ENCODE data around the gene RABGAP1L.

RABGAP1L gene

DNA sequence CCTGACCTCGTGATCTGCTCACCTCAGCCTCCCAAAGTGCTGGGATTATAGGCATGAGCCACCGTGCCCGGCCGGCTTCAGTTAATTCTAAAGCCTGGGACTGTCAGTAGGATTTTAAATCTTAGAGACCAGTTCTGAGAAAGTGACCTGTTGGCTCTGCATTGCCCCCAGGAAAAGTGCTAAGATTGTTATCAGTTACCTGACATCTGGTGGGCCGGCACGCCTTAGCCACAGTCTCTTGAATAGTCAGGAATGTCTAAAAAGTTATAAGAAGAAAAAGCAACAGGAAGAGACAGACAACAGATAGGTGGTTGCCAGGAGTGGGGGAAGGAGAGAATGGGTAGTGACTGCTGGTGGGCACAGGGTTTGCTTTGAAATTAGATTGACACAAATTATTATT lies 35.1 kb downstream of the RABGAP1L start:
- DNase-seq (ENCODE audit: low read depth in 1 of 2, low spot score in 1 of 2), result no peak

DNA sequence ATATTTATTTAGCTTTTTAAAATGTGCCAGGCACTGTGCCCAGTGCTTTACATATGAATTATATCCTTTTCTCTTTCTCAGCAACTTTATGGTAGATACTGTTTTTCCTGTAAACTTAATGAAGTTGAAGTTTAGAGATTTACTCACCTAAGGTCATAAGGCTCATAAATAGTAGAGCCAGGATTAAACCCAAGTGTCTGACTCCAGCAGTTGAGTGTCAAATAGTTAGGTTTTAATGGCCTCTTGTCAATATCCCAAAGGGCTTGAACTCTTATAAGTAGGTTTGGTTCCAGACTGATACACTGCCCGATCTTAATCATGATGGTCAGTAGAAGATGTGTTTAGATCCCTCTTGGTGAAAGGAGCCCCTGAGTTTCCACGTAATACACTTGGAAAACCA lies 37.8 kb downstream of the RABGAP1L start:
- DNase-seq (ENCODE audit: low read depth in 1 of 2, low spot score in 1 of 2), result no peak

GRCh38 chr1:174197547-174197946 lies 38.2 kb downstream of the RABGAP1L start:
- no peak for DNase-seq (ENCODE audit: low read depth in 1 of 2, low spot score in 1 of 2)

DNA sequence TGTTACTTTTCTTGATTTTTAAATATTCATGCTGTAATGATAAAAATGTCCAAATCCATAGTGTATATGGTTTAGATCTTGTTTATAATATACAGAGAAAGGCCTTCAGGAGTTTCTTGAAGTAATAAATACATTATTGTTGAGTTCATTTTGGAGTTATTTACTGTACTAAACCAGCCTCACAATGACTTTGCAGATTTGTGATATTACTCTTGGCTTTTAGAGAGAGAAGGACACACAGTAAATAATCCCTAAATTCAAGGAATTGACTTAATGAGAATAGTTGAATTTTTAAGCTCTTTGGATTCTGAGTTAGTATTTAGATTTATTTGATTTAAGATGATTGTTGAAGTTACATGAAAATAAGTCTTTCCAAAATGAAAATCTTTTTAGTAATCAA lies 38.9 kb downstream of the RABGAP1L start:
- no peak for DNase-seq (ENCODE audit: low read depth in 1 of 2, low spot score in 1 of 2)

GRCh38 chr1:174200746-174201145 lies 41.4 kb downstream of the RABGAP1L start:
- no peak for DNase-seq (ENCODE audit: low read depth in 1 of 2, low spot score in 1 of 2)

DNA sequence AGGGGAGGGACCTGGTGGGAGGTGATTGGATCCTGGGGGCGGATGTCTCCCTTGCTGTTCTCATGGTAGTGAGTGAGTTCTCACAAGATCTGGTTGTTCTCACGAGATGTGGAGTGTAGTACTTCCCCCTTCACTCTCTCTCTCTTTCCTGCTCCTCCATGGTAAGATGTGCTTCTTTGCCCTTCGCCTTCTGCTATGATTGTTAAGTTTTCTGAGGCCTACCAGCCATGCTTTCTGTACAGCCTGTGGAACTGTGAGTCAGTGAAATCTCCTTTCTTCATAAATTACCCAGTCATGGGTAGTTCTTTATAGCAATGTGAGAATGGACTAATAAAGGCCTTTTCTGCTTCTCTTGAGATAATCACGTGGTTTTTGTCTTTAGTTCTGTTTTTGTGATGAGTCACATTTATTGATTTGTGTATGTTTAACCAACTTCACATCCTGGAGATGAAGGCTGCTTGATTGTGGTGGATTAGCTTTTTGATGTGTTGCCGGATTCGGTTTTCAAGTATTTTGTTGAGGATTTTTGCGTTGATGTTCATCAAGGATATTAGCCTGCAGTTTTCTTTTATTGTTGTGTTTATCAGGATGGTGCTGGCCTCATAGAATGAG lies 45.5 kb downstream of the RABGAP1L start:
- no peak for DNase-seq (ENCODE audit: low read depth in 1 of 2, low spot score in 1 of 2)

GRCh38 chr1:174206148-174206836 lies 47.0 kb downstream of the RABGAP1L start:
- DNase-seq (ENCODE audit: low read depth in 1 of 2, low spot score in 1 of 2), result no peak

GRCh38 chr1:174209347-174210187 lies 50.2 kb downstream of the RABGAP1L start:
- no peak for DNase-seq (ENCODE audit: low read depth in 1 of 2, low spot score in 1 of 2)

DNA sequence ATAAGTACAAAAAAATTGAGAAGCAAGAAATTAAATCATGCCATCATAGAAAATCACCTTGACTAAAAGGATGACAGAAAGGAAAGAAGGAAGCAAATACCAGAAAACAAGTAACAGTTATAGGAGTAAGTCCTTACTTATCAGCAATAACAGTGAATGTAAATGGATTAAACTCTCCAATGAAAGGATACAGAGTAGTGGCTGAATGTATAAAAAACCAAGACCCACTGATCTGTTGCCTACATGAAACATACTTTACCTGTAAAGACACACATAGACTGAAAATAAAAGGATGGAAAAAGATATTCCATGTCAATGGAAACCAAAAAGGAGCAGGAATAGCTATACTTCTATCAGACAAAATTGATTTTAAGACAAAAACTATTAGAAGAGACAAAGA lies 52.2 kb downstream of the RABGAP1L start:
- DNase-seq (ENCODE audit: low read depth in 1 of 2, low spot score in 1 of 2), result no peak

- no peak for DNase-seq (ENCODE audit: low read depth in 1 of 2, low spot score in 1 of 2)
Measured at GRCh38 chr1:174215766-174216165, 56.4 kb downstream of the RABGAP1L start.

DNA sequence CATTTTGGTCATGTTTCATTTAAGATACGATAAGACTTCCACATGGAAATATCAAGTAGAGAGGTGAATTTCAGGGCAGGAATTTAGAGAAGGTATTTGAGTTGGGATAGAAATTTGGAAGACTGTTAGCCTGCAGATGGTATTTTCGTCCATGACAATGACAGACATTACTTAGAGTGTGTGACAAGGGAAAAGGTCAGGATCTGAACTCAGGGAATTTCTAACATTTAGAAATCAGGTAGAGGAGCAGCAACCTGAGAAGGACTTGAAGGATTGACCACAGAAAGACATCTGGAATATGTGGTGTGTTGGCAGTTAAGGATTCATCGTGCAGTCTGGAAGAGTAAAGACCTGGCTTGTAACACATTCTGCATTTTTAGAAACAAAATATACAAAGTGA lies 57.9 kb downstream of the RABGAP1L start:
- DNase-seq (ENCODE audit: low read depth in 1 of 2, low spot score in 1 of 2), result no peak

GRCh38 chr1:174217787-174218574 lies 58.7 kb downstream of the RABGAP1L start:
- DNase-seq (ENCODE audit: low read depth in 1 of 2, low spot score in 1 of 2), result no peak

DNA sequence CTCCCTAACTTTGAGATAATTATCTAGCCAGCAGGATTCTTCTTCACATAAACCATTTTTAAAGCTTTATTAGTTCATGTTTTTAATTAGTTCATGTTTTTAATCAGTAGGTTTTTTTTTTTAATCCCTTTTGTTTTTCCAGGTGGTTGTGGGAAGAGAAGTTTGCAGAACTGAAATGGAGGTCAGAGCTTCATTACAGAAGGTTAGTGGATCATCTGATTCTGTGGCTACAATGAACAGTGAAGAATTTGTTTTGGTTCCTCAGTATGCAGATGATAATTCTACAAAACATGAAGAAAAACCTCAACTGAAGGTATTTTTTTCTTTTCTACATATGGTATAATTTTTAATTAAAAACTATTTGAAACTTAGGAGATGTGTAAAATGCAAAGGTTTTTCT lies 59.7 kb downstream of the RABGAP1L start:
- no peak for DNase-seq (ENCODE audit: low read depth in 1 of 2, low spot score in 1 of 2)

DNA sequence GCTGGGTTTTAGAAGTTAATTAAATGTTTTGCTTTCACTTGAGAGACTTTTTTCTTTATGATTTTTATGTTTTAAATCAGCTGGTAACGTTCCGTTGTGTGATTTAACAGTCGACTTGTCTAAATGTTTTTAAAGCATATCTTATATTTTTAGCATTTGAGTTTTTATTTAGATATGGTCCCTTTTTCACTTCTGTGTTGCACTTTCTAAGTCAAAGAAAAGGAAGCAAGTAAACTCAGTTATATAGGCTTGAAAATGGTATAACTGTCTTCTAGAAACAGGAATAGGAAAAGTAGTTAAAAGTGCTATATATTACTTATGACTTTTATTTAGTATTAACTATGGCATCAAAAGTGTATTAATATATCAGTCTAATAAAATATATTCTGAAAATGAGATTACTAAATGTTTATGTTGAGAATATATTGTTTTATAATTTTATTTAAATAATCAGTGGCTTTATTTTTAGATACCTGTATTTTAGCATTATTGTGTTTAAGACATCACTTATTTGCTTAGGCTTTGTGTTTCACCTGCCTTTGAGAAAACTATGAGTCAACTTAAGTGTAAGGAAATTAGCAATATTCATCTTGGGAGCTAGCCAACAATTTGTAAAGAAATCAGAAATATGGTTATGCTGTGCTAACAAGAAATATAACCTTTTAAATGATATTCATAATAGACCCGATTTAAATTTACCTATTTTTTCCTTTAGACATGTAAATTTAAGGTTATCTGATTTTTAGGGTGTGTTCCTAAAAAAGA lies 60.5 kb downstream of the RABGAP1L start:
- no peak for DNase-seq (ENCODE audit: low read depth in 1 of 2, low spot score in 1 of 2)

DNA sequence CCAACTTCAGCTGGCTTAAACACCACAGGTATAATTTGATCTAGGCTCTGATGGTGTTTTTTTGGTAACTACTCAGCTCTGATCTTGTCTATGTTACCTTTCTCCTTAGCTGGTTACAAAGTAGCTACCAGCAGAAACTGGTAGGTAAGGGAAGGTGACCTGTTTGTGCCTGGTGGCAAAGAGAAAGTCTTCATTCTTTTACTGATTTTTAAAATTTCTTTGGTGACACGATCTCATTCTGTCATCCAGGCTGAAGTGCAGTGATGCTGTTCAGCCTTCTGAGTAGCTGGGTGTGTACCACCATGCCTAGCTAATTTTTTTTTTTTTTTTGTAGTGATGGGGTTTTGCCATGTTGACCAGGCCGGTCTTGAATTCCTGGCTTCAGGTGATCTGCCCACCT lies 62.4 kb downstream of the RABGAP1L start:
- DNase-seq (ENCODE audit: low read depth in 1 of 2, low spot score in 1 of 2), result no peak

- DNase-seq (ENCODE audit: low read depth in 1 of 2, low spot score in 1 of 2), result no peak
Measured at GRCh38 chr1:174222166-174222949, 63.0 kb downstream of the RABGAP1L start.

DNA sequence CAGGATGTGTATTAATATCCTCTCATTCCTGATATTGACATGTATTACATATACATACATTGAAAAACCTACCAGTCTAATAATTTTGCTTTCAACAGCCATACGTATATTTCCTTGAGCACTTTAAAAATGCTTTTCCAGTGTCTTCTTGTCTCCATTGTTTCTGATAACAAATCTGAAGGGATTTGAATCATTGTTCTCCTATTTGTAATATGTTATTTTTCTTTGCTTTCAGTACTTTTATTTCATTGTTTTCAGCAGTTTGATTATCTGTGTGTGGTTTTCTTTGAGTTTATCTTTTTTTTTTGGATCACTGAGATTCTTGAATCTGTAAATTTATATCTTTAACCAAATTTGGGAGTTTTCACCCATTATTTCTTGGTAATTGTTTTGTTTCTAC lies 65.3 kb downstream of the RABGAP1L start:
- no peak for DNase-seq (ENCODE audit: low read depth in 1 of 2, low spot score in 1 of 2)

- DNase-seq (ENCODE audit: low read depth in 1 of 2, low spot score in 1 of 2), result no peak
Measured at GRCh38 chr1:174225499-174226204, 66.3 kb downstream of the RABGAP1L start.

- DNase-seq (ENCODE audit: low read depth in 1 of 2, low spot score in 1 of 2), result no peak
Measured at GRCh38 chr1:174230399-174230798, 71.1 kb downstream of the RABGAP1L start.
